GM23248 (cell line): Measurements from ENCODE around the gene SLC35A2. TPM values are rescaled to one million over a fixed set of nuclear protein-coding genes. Genes with fewer than 3 reads are reported as not detected.

Source experiments
- DNase-seq: peaks from one replicate; pipeline ENCODE4 v3.0.0-alpha.2; 2015
- H2AFZ ChIP-seq: fragments of 200-600 bp; sonication (generic); 2 replicates; pipeline ENCODE4 v1.6.1; 2016; ENCODE audit warnings: antibody characterized with exemption
- H3F3A ChIP-seq: fragments of 200-600 bp; sonication (generic); 2 replicates; pipeline ENCODE4 v1.6.1; 2016; ENCODE audit warnings: mild to moderate bottlenecking, antibody characterized with exemption, mixed run types; ENCODE audit not compliant: insufficient read depth
- H3K27ac ChIP-seq: fragments of 200-600 bp; sonication (generic); 2 replicates; pipeline ENCODE4 v1.5.1; 2016; ENCODE audit warnings: mild to moderate bottlenecking
- H3K27me3 ChIP-seq: fragments of 200-600 bp; sonication (generic); replicated peaks from 2 replicates; pipeline ENCODE4 v1.6.1; 2016; ENCODE audit warnings: mild to moderate bottlenecking; ENCODE audit not compliant: insufficient read depth
- H3K36me3 ChIP-seq: fragments of 200-600 bp; sonication (generic); 2 replicates; pipeline ENCODE4 v1.6.1; 2016; ENCODE audit warnings: low read depth, mild to moderate bottlenecking
- H3K4me1 ChIP-seq: fragments of 200-600 bp; sonication (generic); 2 replicates; pipeline ENCODE4 v1.6.1; 2016; ENCODE audit warnings: mild to moderate bottlenecking; ENCODE audit not compliant: insufficient read depth
- H3K4me2 ChIP-seq: fragments of 200-600 bp; sonication (generic); one replicate; pipeline ENCODE4 v1.6.1; 2016; ENCODE audit warnings: mild to moderate bottlenecking; ENCODE audit not compliant: unreplicated experiment
- H3K4me3 ChIP-seq: fragments of 200-600 bp; sonication (generic); 2 replicates; pipeline ENCODE4 v1.5.1; 2016; ENCODE audit warnings: mild to moderate bottlenecking
- H3K79me2 ChIP-seq: fragments of 200-600 bp; sonication (generic); 2 replicates; pipeline ENCODE4 v1.6.1; 2016; ENCODE audit warnings: mild to moderate bottlenecking; ENCODE audit not compliant: insufficient read depth
- H3K9ac ChIP-seq: fragments of 200-600 bp; sonication (generic); 2 replicates; pipeline ENCODE4 v1.6.1; 2016; ENCODE audit warnings: mild to moderate bottlenecking
- H3K9me2 ChIP-seq: fragments of 200-600 bp; sonication (generic); 2 replicates; pipeline ENCODE4 v1.6.1; 2016; ENCODE audit warnings: mixed run types, mild to moderate bottlenecking, moderate library complexity; ENCODE audit not compliant: insufficient read depth
- H3K9me3 ChIP-seq: fragments of 200-600 bp; sonication (generic); one replicate; pipeline ENCODE4 v1.6.1; 2017; ENCODE audit warnings: low read depth
- H4K20me1 ChIP-seq: fragments of 200-600 bp; sonication (generic); 2 replicates; pipeline ENCODE4 v1.6.0; 2016; ENCODE audit not compliant: insufficient read depth
- EZH2 ChIP-seq: fragments of 200-600 bp; sonication (generic); IDR thresholded peaks from 2 replicates; pipeline ENCODE4 v1.6.1; 2018; ENCODE audit warnings: antibody characterized with exemption, mild to moderate bottlenecking; ENCODE audit not compliant: insufficient read depth, poor library complexity, severe bottlenecking
- EZH2phosphoT487 ChIP-seq: fragments of 200-600 bp; sonication (generic); IDR thresholded peaks from 2 replicates; pipeline ENCODE4 v1.6.1; 2018; ENCODE audit warnings: antibody characterized with exemption, moderate library complexity, mild to moderate bottlenecking, low read depth; ENCODE audit not compliant: insufficient read depth
- WGBS, 2 experiments: methylation state at CpG; one replicate each; pipeline ENCODE4 v1.1.6; 2015 to 2017; ENCODE audit warnings: low lambda C conversion rate in 2 of 2, low coverage in 1 of 2; ENCODE audit errors: missing lambda C conversion rate in 2 of 2; 5-methylcytosine and 5-hydroxymethylcytosine counted together
- in situ Hi-C: fragments of 300-500 bp; cut with MboI; formaldehyde crosslinking; loops from 2 replicates; pipeline ENCODE4 v1.15.0; 2020
- polyA plus RNA-seq: library from polyadenylated mRNA; unstranded; fragments of >200 nt; fragmentation: Nextera tagmentation; extraction: Ambion mirVana; gene quantifications from 2 replicates; pipeline ENCODE4 v1.2.1, GENCODE V29; 2016
- total RNA-seq: library from RNA; depleted of rRNA; stranded (reverse); fragments of >200 nt; shearing (Covaris generic); gene quantifications from 2 replicates; pipeline ENCODE4 v1.2.3, GENCODE V29; 2014

The SLC35A2 gene
- total and polyA plus RNA-seq, 2 experiments from 2014 or later = 29.1 to 54.6 TPM

DNA sequence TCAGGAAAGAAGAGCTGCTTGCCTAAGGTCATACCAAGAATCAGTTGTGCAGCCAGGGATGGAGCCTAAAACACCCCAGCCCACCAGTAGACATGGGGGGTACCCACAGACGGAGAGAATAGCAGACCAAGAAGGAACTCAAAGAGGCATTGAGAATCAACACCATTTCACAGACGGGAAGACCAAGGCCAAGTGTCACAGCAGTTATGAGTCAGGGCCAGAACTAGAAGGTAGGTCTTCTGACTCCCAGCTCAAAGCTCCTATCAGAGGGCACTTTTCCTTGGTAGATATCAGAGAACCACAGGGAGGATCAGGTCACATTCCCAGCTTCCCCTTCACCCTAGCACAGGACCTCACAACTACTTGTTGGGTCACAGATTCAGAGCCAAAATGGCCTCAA is 31.4 kb upstream of the SLC35A2 start:
- Histone ChIP-seq H3K4me1 (no peaks in the 10 kb centered on the region), H2AFZ (no peak overlapping the region), H3K4me3 (no peak overlapping the region), H3K9me3 (no peaks in the 10 kb centered on the region), H3K27ac (0 out of 2 replicates have a peak overlapping the region, but pooled peaks have one; percentile 18), H3K27me3 (no peaks in the 10 kb centered on the region), H3F3A (no peaks in the 10 kb centered on the region), H3K79me2 (peaks cover 93% of the 10 kb centered on the region), H3K9ac (no peak overlapping the region), H3K4me2 (no peak overlapping the region), H4K20me1 (no peaks in the 10 kb centered on the region), H3K36me3 (no peaks in the 10 kb centered on the region), H3K9me2 (no peaks in the 10 kb centered on the region)
- 75 to 100% methylated on average over 1 to 2 of the region's 2 CpGs for WGBS, 2 experiments
- no peak for TF ChIP-seq EZH2phosphoT487
- TF ChIP-seq EZH2 = no peak
- in situ Hi-C loops = loop anchor here (25.0 kb wide), 1 partner anchor 94 kb away; the partner anchor contains the start of gene TFE3
- DNase-seq = no peak

DNA sequence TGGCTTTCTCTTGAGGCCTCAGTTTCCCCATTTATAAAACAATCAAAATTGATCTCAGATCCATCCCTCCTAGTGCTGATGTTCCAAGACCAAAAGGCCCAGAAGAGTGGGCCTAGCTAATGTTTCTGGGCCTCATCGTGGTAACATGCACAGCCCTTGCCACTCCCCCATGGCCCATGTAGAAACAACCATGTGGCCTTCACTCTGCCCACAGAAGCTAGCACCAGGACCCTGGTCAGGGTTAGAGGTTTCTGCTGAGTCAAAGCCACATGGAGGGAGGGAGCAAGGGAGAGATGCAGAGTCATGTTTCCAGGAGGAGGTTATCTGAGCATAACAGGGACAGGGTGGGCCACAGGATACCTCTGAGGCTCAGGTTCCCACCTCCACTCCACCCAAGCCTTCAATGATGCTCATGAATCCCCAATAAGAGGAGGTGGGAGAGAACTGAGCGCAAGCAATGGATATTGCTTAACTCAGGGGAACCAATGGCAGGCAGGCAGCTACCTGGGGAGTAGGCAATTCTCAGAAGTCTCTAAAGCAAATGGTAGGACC is 29.0 kb upstream of the SLC35A2 start:
- Histone ChIP-seq H3K4me1 (no peaks in the 10 kb centered on the region), H3K79me2 (peaks cover 83% of the 10 kb centered on the region), H3K4me3 (no peak overlapping the region), H3K9ac (no peak overlapping the region), H4K20me1 (no peaks in the 10 kb centered on the region), H3K27me3 (no peaks in the 10 kb centered on the region), H2AFZ (no peak overlapping the region), H3K4me2 (no peak overlapping the region), H3K36me3 (no peaks in the 10 kb centered on the region), H3K9me3 (no peaks in the 10 kb centered on the region), H3K27ac (no peak overlapping the region), H3F3A (no peaks in the 10 kb centered on the region), H3K9me2 (no peaks in the 10 kb centered on the region)
- in situ Hi-C loops = loop anchor here (25.0 kb wide), 1 partner anchor 97 kb away; the partner anchor contains the start of gene TFE3
- WGBS, 2 experiments = 29 to 62% methylated on average over 1 to 2 of the region's 2 CpGs
- TF ChIP-seq EZH2phosphoT487 (no peak), EZH2 (no peak)
- no peak for DNase-seq

GRCh38 chrX:48939524-48940228 is 28.2 kb upstream of the SLC35A2 start:
- no peaks in the 10 kb centered on the region for H3K27me3 ChIP-seq
- H3K36me3 ChIP-seq = no peaks in the 10 kb centered on the region
- in situ Hi-C loops = loop anchor here (25.0 kb wide), 1 partner anchor 98 kb away; the partner anchor contains the start of gene TFE3
- H3K9me3 ChIP-seq = no peaks in the 10 kb centered on the region
- no peak overlapping the region for H3K9ac ChIP-seq
- H3F3A ChIP-seq = no peaks in the 10 kb centered on the region
- WGBS, 2 experiments = 65 to 90% methylated on average over 2 to 3 of the region's 3 CpGs
- H4K20me1 ChIP-seq = no peaks in the 10 kb centered on the region
- no peak for TF ChIP-seq EZH2phosphoT487
- no peak for TF ChIP-seq EZH2
- no peak overlapping the region for H3K4me3 ChIP-seq
- no peak for DNase-seq
- no peak overlapping the region for H3K27ac ChIP-seq
- H2AFZ ChIP-seq = no peak overlapping the region
- no peaks in the 10 kb centered on the region for H3K9me2 ChIP-seq
- peaks cover 82% of the 10 kb centered on the region for H3K79me2 ChIP-seq
- no peaks in the 10 kb centered on the region for H3K4me1 ChIP-seq
- H3K4me2 ChIP-seq = no peak overlapping the region

DNA sequence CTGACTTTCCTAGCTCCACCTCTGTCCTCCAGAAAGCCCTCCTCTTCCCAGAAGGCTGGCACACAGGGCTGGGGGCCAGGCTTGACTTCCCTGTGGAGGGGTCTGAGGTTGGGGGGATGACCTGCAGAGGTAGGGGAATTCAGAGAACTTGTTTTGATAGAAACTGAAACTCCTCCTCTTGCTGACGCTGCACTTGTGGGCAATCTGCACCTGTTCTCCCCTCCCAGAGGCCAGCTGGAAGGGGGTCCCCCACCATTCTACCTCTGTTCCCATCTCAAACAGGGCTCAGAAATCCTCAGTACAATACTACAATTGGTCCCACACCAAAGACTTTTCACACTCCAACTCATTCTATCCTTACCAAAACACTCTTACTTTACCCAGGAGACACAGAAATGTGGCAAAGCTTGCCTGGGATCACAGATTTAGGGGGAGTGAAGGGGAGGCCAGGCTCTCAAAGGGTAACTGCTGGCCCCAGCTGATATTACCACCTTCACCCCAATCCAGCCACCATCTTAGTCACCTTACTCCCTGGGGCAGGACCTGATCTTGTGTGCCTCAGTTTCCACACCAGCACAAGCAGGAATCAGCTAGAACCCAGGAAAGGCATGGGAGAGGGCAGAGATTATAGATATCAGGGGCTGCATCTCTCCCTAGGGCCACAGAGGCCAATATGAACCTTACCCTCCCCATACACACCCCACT is 27.4 kb upstream of the SLC35A2 start:
- H3K27me3 ChIP-seq = no peaks in the 10 kb centered on the region
- DNase-seq = no peak
- H3K27ac ChIP-seq = no peak overlapping the region
- in situ Hi-C loops = loop anchor here (25.0 kb wide), 1 partner anchor 98 kb away; the partner anchor contains the start of gene TFE3
- no peak overlapping the region for H3K4me3 ChIP-seq
- WGBS, 2 experiments = 38 to 40% methylated on average over 1 of the region's 1 CpG
- TF ChIP-seq EZH2phosphoT487 (no peak), EZH2 (no peak)
- H3K9ac ChIP-seq = no peak overlapping the region
- H3K9me2 ChIP-seq = no peaks in the 10 kb centered on the region
- H3K79me2 ChIP-seq = peaks cover 74% of the 10 kb centered on the region
- no peaks in the 10 kb centered on the region for H3K36me3 ChIP-seq
- no peaks in the 10 kb centered on the region for H3K4me1 ChIP-seq
- H3F3A ChIP-seq = no peaks in the 10 kb centered on the region
- no peaks in the 10 kb centered on the region for H3K9me3 ChIP-seq
- no peak overlapping the region for H2AFZ ChIP-seq
- H4K20me1 ChIP-seq = no peaks in the 10 kb centered on the region
- H3K4me2 ChIP-seq = no peak overlapping the region
